WTC11 (cell line): ENCODE measurements around the gene ACIN1. TPM values are rescaled to one million over a fixed set of nuclear protein-coding genes. Genes with fewer than 3 reads are reported as not detected.

Source experiments
- ATAC-seq: fragments of 200-7000 bp; cut with Tn5 transposase; 2 replicates; pipeline ENCODE4 v1.10.0; 2021; ENCODE audit warnings: mild to moderate bottlenecking, moderate library complexity
- CTCF ChIA-PET: fragments of 300-600 bp; sonication (Branson Sonifier 250); formaldehyde crosslinking; loops from one replicate; lab custom pipeline; 2021; ENCODE audit warnings: antibody characterized with exemption; lab: Charles Lee
- POLR2A ChIA-PET: fragments of 350-600 bp; sonication (Branson Sonifier 250); formaldehyde crosslinking; loops from one replicate; lab custom pipeline; 2021; ENCODE audit warnings: antibody characterized with exemption; lab: Charles Lee
- DNase-seq: peaks from one replicate; pipeline ENCODE4 v3.0.0; 2021; ENCODE audit warnings: low spot score
- H3K27ac Mint-ChIP-seq: 2 replicates; pipeline ENCODE4 v1.8.0; 2021; ENCODE audit warnings: mixed read lengths
- H3K27me3 Mint-ChIP-seq: 2 replicates; pipeline ENCODE4 v1.8.0; 2021; ENCODE audit warnings: low read depth, mild to moderate bottlenecking, moderate library complexity, mixed read lengths
- H3K36me3 Mint-ChIP-seq: 2 replicates; pipeline ENCODE4 v1.8.0; 2021; ENCODE audit warnings: mixed read lengths
- H3K4me1 Mint-ChIP-seq: 2 replicates; pipeline ENCODE4 v1.8.0; 2022; ENCODE audit warnings: mixed read lengths
- H3K4me3 Mint-ChIP-seq: 2 replicates; pipeline ENCODE4 v1.8.0; 2021; ENCODE audit warnings: mild to moderate bottlenecking, moderate library complexity, mixed read lengths
- H3K9me3 Mint-ChIP-seq: 2 replicates; pipeline ENCODE4 v1.8.0; 2021; ENCODE audit warnings: mixed read lengths
- ATF1 ChIP-seq: sonication (generic); formaldehyde crosslinking; IDR thresholded peaks from 2 replicates; pipeline ENCODE4 v1.8.1; 2023; ENCODE audit warnings: mild to moderate bottlenecking, moderate library complexity, missing genetic modification reagents
- CREB1 ChIP-seq: sonication (generic); formaldehyde crosslinking; IDR thresholded peaks from 2 replicates; pipeline ENCODE4 v1.8.0; 2023; ENCODE audit warnings: mild to moderate bottlenecking, missing genetic modification reagents
- ELF4 ChIP-seq: sonication (generic); formaldehyde crosslinking; IDR thresholded peaks from 2 replicates; pipeline ENCODE4 v1.8.1; 2022; ENCODE audit warnings: low read depth, mild to moderate bottlenecking, moderate library complexity, missing genetic modification reagents
- ETV6 ChIP-seq: sonication (generic); formaldehyde crosslinking; IDR thresholded peaks from 2 replicates; pipeline ENCODE4 v1.8.1; 2022; ENCODE audit warnings: mild to moderate bottlenecking, missing genetic modification reagents
- FOXK1 ChIP-seq: sonication (generic); formaldehyde crosslinking; IDR thresholded peaks from 2 replicates; pipeline ENCODE4 v1.8.0; 2022; ENCODE audit warnings: mild to moderate bottlenecking, moderate library complexity, missing genetic modification reagents
- GABPB1 ChIP-seq: sonication (generic); formaldehyde crosslinking; IDR thresholded peaks from 2 replicates; pipeline ENCODE4 v1.8.1; 2023; ENCODE audit warnings: mild to moderate bottlenecking, missing genetic modification reagents
- GTF2I ChIP-seq: fragments of 250-450 bp; sonication (Bioruptor Pico); conservative IDR thresholded peaks from 2 replicates; pipeline ENCODE4 v1.4.0; 2021; ENCODE audit warnings: mild to moderate bottlenecking
- HMGA2 ChIP-seq: fragments of 250-450 bp; sonication (Bioruptor Pico); IDR thresholded peaks from 2 replicates; pipeline ENCODE4 v1.4.0; 2021; ENCODE audit warnings: mild to moderate bottlenecking, moderate library complexity
- MXD4 ChIP-seq: fragments of 250-450 bp; sonication (Bioruptor Pico); IDR thresholded peaks from 2 replicates; pipeline ENCODE4 v1.8.0; 2021; ENCODE audit warnings: mild to moderate bottlenecking, moderate library complexity, borderline replicate concordance
- MYBL2 ChIP-seq: sonication (generic); formaldehyde crosslinking; IDR thresholded peaks from 2 replicates; pipeline ENCODE4 v1.8.1; 2023; ENCODE audit warnings: mild to moderate bottlenecking, moderate library complexity, missing genetic modification reagents
- NFE2L1 ChIP-seq: sonication (generic); formaldehyde crosslinking; IDR thresholded peaks from 2 replicates; pipeline ENCODE4 v1.8.1; 2023; ENCODE audit warnings: missing genetic modification reagents
- NR1H2 ChIP-seq: sonication (generic); formaldehyde crosslinking; IDR thresholded peaks from 2 replicates; pipeline ENCODE4 v1.9.0; 2021; ENCODE audit warnings: mild to moderate bottlenecking, moderate library complexity, missing genetic modification reagents
- OVOL2 ChIP-seq: fragments of 250-450 bp; sonication (Bioruptor Pico); IDR thresholded peaks from 2 replicates; pipeline ENCODE4 v1.9.0; 2021; ENCODE audit warnings: mild to moderate bottlenecking, borderline replicate concordance
- SMAD3 ChIP-seq: sonication (generic); formaldehyde crosslinking; IDR thresholded peaks from 2 replicates; pipeline ENCODE4 v1.8.0; 2022; ENCODE audit warnings: missing genetic modification reagents, mild to moderate bottlenecking, borderline replicate concordance
- SMAD4 ChIP-seq: sonication (generic); formaldehyde crosslinking; IDR thresholded peaks from 2 replicates; pipeline ENCODE4 v1.8.0; 2022; ENCODE audit warnings: mild to moderate bottlenecking, missing genetic modification reagents
- SOX15 ChIP-seq: fragments of 250-450 bp; sonication (Bioruptor Pico); IDR thresholded peaks from 2 replicates; pipeline ENCODE4 v1.9.0; 2021; ENCODE audit warnings: mild to moderate bottlenecking
- TP53 ChIP-seq: sonication (generic); formaldehyde crosslinking; IDR thresholded peaks from 2 replicates; pipeline ENCODE4 v1.8.1; 2023; ENCODE audit warnings: mild to moderate bottlenecking, missing genetic modification reagents
- ZNF219 ChIP-seq: sonication (generic); formaldehyde crosslinking; IDR thresholded peaks from 2 replicates; pipeline ENCODE4 v1.8.0; 2023; ENCODE audit warnings: missing genetic modification reagents, mild to moderate bottlenecking, borderline replicate concordance
- ZNF416 ChIP-seq: fragments of 250-450 bp; sonication (Bioruptor Pico); IDR thresholded peaks from 2 replicates; pipeline ENCODE4 v1.9.0; 2021; ENCODE audit warnings: mild to moderate bottlenecking, inconsistent platforms
- ZNF423 ChIP-seq: fragments of 250-450 bp; sonication (Bioruptor Pico); IDR thresholded peaks from 2 replicates; pipeline ENCODE4 v2.1.2; 2022; ENCODE audit warnings: mild to moderate bottlenecking, moderate library complexity
- total RNA-seq: library from RNA; stranded (reverse); gene quantifications from 3 replicates; pipeline ENCODE4 v1.2.3, GENCODE V29; 2021
- TF ChIP-seq, protein P1 (sequence below): fragments of 250-450 bp; sonication (Bioruptor Pico); IDR thresholded peaks from 2 replicates; pipeline ENCODE4 v1.8.0; 2021; ENCODE audit warnings: mild to moderate bottlenecking
- TF ChIP-seq, protein P2 (sequence below): sonication (generic); formaldehyde crosslinking; IDR thresholded peaks from 2 replicates; pipeline ENCODE4 v1.8.1; 2023; ENCODE audit warnings: mild to moderate bottlenecking, missing genetic modification reagents
- TF ChIP-seq, protein P3 (sequence below): sonication (generic); formaldehyde crosslinking; IDR thresholded peaks from 2 replicates; pipeline ENCODE4 v1.8.0; 2022; ENCODE audit warnings: mild to moderate bottlenecking, missing genetic modification reagents
- TF ChIP-seq, protein P4 (sequence below): sonication (generic); formaldehyde crosslinking; IDR thresholded peaks from 2 replicates; pipeline ENCODE4 v1.8.1; 2022; ENCODE audit warnings: low read depth, mild to moderate bottlenecking, moderate library complexity, missing genetic modification reagents, borderline replicate concordance
- TF ChIP-seq, protein P5 (sequence below): sonication (generic); formaldehyde crosslinking; IDR thresholded peaks from 2 replicates; pipeline ENCODE4 v1.8.0; 2023; ENCODE audit warnings: mild to moderate bottlenecking, missing genetic modification reagents
- TF ChIP-seq, protein P6 (sequence below): sonication (generic); formaldehyde crosslinking; IDR thresholded peaks from 2 replicates; pipeline ENCODE4 v1.8.0; 2022; ENCODE audit warnings: mild to moderate bottlenecking, missing genetic modification reagents
- TF ChIP-seq, protein P7 (sequence below): sonication (generic); formaldehyde crosslinking; IDR thresholded peaks from 2 replicates; pipeline ENCODE4 v1.8.1; 2022; ENCODE audit warnings: low read depth, missing genetic modification reagents, borderline replicate concordance

ACIN1 gene
- total RNA-seq, 1 experiment from 2014 or later = 229 TPM

DNA sequence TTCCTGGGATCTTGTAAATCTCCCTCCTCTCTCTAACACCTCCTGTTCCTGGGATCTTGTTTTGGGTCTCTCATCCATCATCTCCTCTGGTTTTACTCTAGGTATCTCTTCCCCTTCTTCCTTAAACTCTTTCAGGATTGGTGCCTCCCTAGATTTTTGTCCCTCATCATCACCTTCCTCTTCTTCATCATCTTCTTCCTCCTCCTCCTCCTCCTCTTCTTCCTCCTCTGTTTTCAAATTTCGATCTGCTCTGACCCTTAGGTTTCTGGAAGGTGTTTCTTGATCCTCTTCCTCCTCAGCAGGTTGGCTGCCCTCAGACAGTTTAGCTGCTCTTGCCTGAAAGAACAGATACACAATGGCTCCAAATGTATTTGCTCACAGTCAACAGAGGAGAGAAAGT, 14.5 kb downstream of the ACIN1 start:
- ChIA-PET CTCF (interaction anchor here (1.2 to 1.9 kb wide), 3 partner anchors 9 to 40 kb away, joined by 4 read pairs; no protein-coding TSS in a partner anchor), POLR2A (no interaction called here)
- ATAC-seq (no peak), DNase-seq (no peak)
- Mint-ChIP-seq H3K9me3 (no peaks in the 10 kb centered on the region), H3K4me3 (no peak overlapping the region), H3K4me1 (no peaks in the 10 kb centered on the region), H3K36me3 (peaks cover 81% of the 10 kb centered on the region), H3K27me3 (no peaks in the 10 kb centered on the region), H3K27ac (no peak overlapping the region)
- TF ChIP-seq ZNF219 (CRISPR knock-in tag) (no peak), NR1H2 (CRISPR knock-in tag) (no peak), ZNF416 (CRISPR knock-in tag) (no peak), ZNF423 (CRISPR knock-in tag) (no peak), MYBL2 (CRISPR knock-in tag) (no peak), GTF2I (CRISPR knock-in tag) (no peak), ELF4 (CRISPR knock-in tag) (no peak), HMGA2 (no peak), SMAD3 (CRISPR knock-in tag) (no peak)
- TF ChIP-seq, protein P1, sequence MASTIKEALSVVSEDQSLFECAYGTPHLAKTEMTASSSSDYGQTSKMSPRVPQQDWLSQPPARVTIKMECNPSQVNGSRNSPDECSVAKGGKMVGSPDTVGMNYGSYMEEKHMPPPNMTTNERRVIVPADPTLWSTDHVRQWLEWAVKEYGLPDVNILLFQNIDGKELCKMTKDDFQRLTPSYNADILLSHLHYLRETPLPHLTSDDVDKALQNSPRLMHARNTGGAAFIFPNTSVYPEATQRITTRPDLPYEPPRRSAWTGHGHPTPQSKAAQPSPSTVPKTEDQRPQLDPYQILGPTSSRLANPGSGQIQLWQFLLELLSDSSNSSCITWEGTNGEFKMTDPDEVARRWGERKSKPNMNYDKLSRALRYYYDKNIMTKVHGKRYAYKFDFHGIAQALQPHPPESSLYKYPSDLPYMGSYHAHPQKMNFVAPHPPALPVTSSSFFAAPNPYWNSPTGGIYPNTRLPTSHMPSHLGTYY (CRISPR knock-in tag) = no peak
- TF ChIP-seq, protein P2, sequence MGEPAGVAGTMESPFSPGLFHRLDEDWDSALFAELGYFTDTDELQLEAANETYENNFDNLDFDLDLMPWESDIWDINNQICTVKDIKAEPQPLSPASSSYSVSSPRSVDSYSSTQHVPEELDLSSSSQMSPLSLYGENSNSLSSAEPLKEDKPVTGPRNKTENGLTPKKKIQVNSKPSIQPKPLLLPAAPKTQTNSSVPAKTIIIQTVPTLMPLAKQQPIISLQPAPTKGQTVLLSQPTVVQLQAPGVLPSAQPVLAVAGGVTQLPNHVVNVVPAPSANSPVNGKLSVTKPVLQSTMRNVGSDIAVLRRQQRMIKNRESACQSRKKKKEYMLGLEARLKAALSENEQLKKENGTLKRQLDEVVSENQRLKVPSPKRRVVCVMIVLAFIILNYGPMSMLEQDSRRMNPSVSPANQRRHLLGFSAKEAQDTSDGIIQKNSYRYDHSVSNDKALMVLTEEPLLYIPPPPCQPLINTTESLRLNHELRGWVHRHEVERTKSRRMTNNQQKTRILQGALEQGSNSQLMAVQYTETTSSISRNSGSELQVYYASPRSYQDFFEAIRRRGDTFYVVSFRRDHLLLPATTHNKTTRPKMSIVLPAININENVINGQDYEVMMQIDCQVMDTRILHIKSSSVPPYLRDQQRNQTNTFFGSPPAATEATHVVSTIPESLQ (CRISPR knock-in tag) = no peak
- TF ChIP-seq, protein P3, sequence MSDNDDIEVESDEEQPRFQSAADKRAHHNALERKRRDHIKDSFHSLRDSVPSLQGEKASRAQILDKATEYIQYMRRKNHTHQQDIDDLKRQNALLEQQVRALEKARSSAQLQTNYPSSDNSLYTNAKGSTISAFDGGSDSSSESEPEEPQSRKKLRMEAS (CRISPR knock-in tag) = no peak
- TF ChIP-seq, protein P4, sequence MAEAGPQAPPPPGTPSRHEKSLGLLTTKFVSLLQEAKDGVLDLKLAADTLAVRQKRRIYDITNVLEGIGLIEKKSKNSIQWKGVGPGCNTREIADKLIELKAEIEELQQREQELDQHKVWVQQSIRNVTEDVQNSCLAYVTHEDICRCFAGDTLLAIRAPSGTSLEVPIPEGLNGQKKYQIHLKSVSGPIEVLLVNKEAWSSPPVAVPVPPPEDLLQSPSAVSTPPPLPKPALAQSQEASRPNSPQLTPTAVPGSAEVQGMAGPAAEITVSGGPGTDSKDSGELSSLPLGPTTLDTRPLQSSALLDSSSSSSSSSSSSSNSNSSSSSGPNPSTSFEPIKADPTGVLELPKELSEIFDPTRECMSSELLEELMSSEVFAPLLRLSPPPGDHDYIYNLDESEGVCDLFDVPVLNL (CRISPR knock-in tag) = no peak

DNA sequence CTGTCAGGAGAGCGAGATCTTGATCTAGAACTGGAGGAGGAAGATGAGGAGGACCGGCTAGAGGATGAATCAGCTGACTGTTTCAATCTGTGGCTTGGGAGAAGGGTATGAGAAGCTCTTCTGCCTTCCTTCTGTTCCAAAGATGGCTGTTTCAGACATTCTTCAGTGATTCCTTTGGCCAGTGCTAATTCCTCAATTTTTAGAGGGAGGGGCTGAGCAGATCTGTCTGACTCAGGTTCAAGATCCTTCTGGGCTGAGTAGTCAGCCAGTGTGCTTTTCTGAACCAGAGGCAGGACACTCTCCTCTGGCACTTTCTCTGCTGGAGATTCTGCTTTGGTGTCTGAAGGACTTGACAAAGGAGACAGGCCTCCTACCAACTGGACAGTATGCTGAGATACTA, 15.2 kb downstream of the ACIN1 start:
- H3K4me1 Mint-ChIP-seq = no peaks in the 10 kb centered on the region
- no peak for ATAC-seq
- no peaks in the 10 kb centered on the region for H3K27me3 Mint-ChIP-seq
- CTCF ChIA-PET = interaction anchor here (1.2 to 1.9 kb wide), 3 partner anchors 8 to 41 kb away, joined by 4 read pairs; no protein-coding TSS in a partner anchor
- POLR2A ChIA-PET = no interaction called here
- no peak for DNase-seq
- H3K9me3 Mint-ChIP-seq = no peaks in the 10 kb centered on the region
- TF ChIP-seq FOXK1 (no peak), CREB1 (no peak), MXD4 (CRISPR knock-in tag) (no peak), GABPB1 (no peak), NFE2L1 (CRISPR knock-in tag) (no peak), SMAD4 (CRISPR knock-in tag) (no peak), ATF1 (CRISPR knock-in tag) (no peak), ETV6 (CRISPR knock-in tag) (no peak), SOX15 (CRISPR knock-in tag) (no peak), TP53 (CRISPR knock-in tag) (no peak), ZNF423 (CRISPR knock-in tag) (no peak), OVOL2 (no peak)
- TF ChIP-seq, protein P5, sequence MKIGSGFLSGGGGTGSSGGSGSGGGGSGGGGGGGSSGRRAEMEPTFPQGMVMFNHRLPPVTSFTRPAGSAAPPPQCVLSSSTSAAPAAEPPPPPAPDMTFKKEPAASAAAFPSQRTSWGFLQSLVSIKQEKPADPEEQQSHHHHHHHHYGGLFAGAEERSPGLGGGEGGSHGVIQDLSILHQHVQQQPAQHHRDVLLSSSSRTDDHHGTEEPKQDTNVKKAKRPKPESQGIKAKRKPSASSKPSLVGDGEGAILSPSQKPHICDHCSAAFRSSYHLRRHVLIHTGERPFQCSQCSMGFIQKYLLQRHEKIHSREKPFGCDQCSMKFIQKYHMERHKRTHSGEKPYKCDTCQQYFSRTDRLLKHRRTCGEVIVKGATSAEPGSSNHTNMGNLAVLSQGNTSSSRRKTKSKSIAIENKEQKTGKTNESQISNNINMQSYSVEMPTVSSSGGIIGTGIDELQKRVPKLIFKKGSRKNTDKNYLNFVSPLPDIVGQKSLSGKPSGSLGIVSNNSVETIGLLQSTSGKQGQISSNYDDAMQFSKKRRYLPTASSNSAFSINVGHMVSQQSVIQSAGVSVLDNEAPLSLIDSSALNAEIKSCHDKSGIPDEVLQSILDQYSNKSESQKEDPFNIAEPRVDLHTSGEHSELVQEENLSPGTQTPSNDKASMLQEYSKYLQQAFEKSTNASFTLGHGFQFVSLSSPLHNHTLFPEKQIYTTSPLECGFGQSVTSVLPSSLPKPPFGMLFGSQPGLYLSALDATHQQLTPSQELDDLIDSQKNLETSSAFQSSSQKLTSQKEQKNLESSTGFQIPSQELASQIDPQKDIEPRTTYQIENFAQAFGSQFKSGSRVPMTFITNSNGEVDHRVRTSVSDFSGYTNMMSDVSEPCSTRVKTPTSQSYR (CRISPR knock-in tag) = no peak
- TF ChIP-seq, protein P6, sequence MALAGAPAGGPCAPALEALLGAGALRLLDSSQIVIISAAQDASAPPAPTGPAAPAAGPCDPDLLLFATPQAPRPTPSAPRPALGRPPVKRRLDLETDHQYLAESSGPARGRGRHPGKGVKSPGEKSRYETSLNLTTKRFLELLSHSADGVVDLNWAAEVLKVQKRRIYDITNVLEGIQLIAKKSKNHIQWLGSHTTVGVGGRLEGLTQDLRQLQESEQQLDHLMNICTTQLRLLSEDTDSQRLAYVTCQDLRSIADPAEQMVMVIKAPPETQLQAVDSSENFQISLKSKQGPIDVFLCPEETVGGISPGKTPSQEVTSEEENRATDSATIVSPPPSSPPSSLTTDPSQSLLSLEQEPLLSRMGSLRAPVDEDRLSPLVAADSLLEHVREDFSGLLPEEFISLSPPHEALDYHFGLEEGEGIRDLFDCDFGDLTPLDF (CRISPR knock-in tag) = no peak
- TF ChIP-seq, protein P7, sequence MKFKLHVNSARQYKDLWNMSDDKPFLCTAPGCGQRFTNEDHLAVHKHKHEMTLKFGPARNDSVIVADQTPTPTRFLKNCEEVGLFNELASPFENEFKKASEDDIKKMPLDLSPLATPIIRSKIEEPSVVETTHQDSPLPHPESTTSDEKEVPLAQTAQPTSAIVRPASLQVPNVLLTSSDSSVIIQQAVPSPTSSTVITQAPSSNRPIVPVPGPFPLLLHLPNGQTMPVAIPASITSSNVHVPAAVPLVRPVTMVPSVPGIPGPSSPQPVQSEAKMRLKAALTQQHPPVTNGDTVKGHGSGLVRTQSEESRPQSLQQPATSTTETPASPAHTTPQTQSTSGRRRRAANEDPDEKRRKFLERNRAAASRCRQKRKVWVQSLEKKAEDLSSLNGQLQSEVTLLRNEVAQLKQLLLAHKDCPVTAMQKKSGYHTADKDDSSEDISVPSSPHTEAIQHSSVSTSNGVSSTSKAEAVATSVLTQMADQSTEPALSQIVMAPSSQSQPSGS (CRISPR knock-in tag) = no peak
- no peak overlapping the region for H3K27ac Mint-ChIP-seq
- no peak overlapping the region for H3K4me3 Mint-ChIP-seq
- peaks cover 79% of the 10 kb centered on the region for H3K36me3 Mint-ChIP-seq
